LNCaP clone FGC (cell line): ENCODE data around the gene CROCC.
"Not testable (repeated sequence)": the region's sequence is repeated elsewhere in the genome, so short reads cannot be mapped to it uniquely, and the experiment has no call there.

Source experiments
- DNase-seq: peaks from one replicate; pipeline ENCODE4 v3.0.0-alpha.2; 2011; ENCODE audit warnings: low read depth
- H3K4me3 ChIP-seq: 2 replicates; pipeline ENCODE4 v1.5.1; 2011; ENCODE audit warnings: mild to moderate bottlenecking, low read depth, low read length, control low read depth
- CTCF ChIP-seq: IDR thresholded peaks from 2 replicates; pipeline ENCODE4 v1.5.1; 2012; ENCODE audit warnings: mild to moderate bottlenecking; ENCODE audit not compliant: control insufficient read depth, insufficient read depth; ENCODE audit errors: extremely low read depth

The CROCC gene

GRCh38 chr1:16900751-16901150 lies 21.0 kb upstream of the CROCC start:
- H3K4me3 ChIP-seq = no peak overlapping the region
- TF ChIP-seq CTCF = no peak

GRCh38 chr1:16901371-16901770 lies 20.4 kb upstream of the CROCC start:
- not testable (repeated sequence) for DNase-seq, H3K4me3 ChIP-seq

More at GRCh38 chr1:16900751-16901150, 21.0 kb upstream of the CROCC start:
- no peak for DNase-seq

- H3K4me3 ChIP-seq = no peak overlapping the region
- TF ChIP-seq CTCF = no peak
- no peak for DNase-seq
Observed at GRCh38 chr1:16903054-16903453, 18.7 kb upstream of the CROCC start.

GRCh38 chr1:16903458-16903796 lies 18.3 kb upstream of the CROCC start:
- TF ChIP-seq CTCF = no peak
- no peak for DNase-seq
- peak overlapping the region; percentile 57 for H3K4me3 ChIP-seq

- DNase-seq = peak; percentile 86
- no peak for TF ChIP-seq CTCF
- H3K4me3 ChIP-seq = peak overlapping the region; percentile 57
Observed at GRCh38 chr1:16904560-16905109, 17.1 kb upstream of the CROCC start.

GRCh38 chr1:16905110-16905867 lies 16.4 kb upstream of the CROCC start:
- no peak for TF ChIP-seq CTCF
- peak; percentile 59 for DNase-seq
- H3K4me3 ChIP-seq = peak overlapping the region; percentile 57

- DNase-seq = no peak
- H3K4me3 ChIP-seq = no peak overlapping the region
- TF ChIP-seq CTCF = no peak
Observed at GRCh38 chr1:16905868-16906702, 15.6 kb upstream of the CROCC start.
